Stomach smooth muscle (tissue), 2 donors: ENCODE measurements around the gene GPC3.
A peak's percentile ranks its signal among the peaks of the same experiment; 100 is the strongest.

Experiments used
- H3K27ac ChIP-seq: one replicate; pipeline ENCODE4 v1.7.0; 2013; ENCODE audit warnings: mild to moderate bottlenecking, low read length, inconsistent platforms
- H3K27me3 ChIP-seq, 2 donors: one replicate each; pipeline ENCODE4 v1.7.0; 2013; ENCODE audit warnings: low read length in 2 of 2; ENCODE audit not compliant: insufficient read depth in 2 of 2, control insufficient read depth in 1 of 2
- H3K36me3 ChIP-seq, 2 donors: one replicate each; pipeline ENCODE4 v1.7.0; 2013; ENCODE audit warnings: low read length in 2 of 2; ENCODE audit not compliant: control insufficient read depth in 2 of 2, insufficient read depth in 2 of 2
- H3K4me1 ChIP-seq: one replicate; pipeline ENCODE4 v1.7.0; 2013; ENCODE audit warnings: low read length; ENCODE audit not compliant: control insufficient read depth, insufficient read depth
- H3K4me3 ChIP-seq, 2 donors: one replicate each; pipeline ENCODE4 v1.7.0; 2013; ENCODE audit warnings: low read length in 2 of 2
- H3K9ac ChIP-seq, 2 donors: one replicate each; pipeline ENCODE4 v1.7.0; 2013; ENCODE audit warnings: low read length in 2 of 2, mild to moderate bottlenecking in 1 of 2
- H3K9me3 ChIP-seq, 2 donors: one replicate each; pipeline ENCODE4 v1.7.0; 2013; ENCODE audit warnings: low read length in 2 of 2; ENCODE audit not compliant: control insufficient read depth in 2 of 2
- donor health status: healthy.
- donor health status: Pancreatic carcinoma.

The GPC3 gene

GRCh38 chrX:133812402-133812801, 173.0 kb downstream of the GPC3 start:
- Histone ChIP-seq H3K4me1 (no peaks in the 10 kb centered on the region), H3K36me3 (no peaks in the 10 kb centered on the region), H3K9ac (no peak overlapping the region), H3K27ac (no peak overlapping the region), H3K4me3 (no peak overlapping the region), H3K9me3 (no peaks in the 10 kb centered on the region), H3K27me3 (no peaks in the 10 kb centered on the region)

GRCh38 chrX:133810925-133811324, 174.5 kb downstream of the GPC3 start:
- no peaks in the 10 kb centered on the region for H3K36me3 ChIP-seq

GRCh38 chrX:133804072-133804471, 181.3 kb downstream of the GPC3 start:
- Histone ChIP-seq H3K9ac (no peak overlapping the region), H3K4me1 (no peaks in the 10 kb centered on the region), H3K36me3 (no peaks in the 10 kb centered on the region), H3K27ac (no peak overlapping the region), H3K27me3 (no peaks in the 10 kb centered on the region), H3K9me3 (no peaks in the 10 kb centered on the region), H3K4me3 (no peak overlapping the region)

More at GRCh38 chrX:133810925-133811324, 174.5 kb downstream of the GPC3 start:
- H3K4me1 ChIP-seq: no peaks in the 10 kb centered on the region
- no peaks in the 10 kb centered on the region for H3K27me3 ChIP-seq
- H3K27ac ChIP-seq: no peak overlapping the region
- H3K4me3 ChIP-seq: no peak overlapping the region
- H3K9me3 ChIP-seq: no peaks in the 10 kb centered on the region
- H3K9ac ChIP-seq: no peak overlapping the region

GRCh38 chrX:133796282-133796681, 189.1 kb downstream of the GPC3 start:
- Histone ChIP-seq H3K27me3 (peaks cover 0 to 3% of the 10 kb centered on the region in 2 donors), H3K9me3 (peaks cover 0 to 3% of the 10 kb centered on the region in 2 donors), H3K4me1 (no peaks in the 10 kb centered on the region), H3K27ac (no peak overlapping the region), H3K36me3 (no peaks in the 10 kb centered on the region), H3K9ac (no peak overlapping the region), H3K4me3 (no peak overlapping the region)

GRCh38 chrX:133794126-133794525, 191.3 kb downstream of the GPC3 start:
- Histone ChIP-seq H3K27ac (no peak overlapping the region), H3K9me3 (peaks cover 0 to 3% of the 10 kb centered on the region in 2 donors), H3K36me3 (no peaks in the 10 kb centered on the region), H3K4me1 (no peaks in the 10 kb centered on the region), H3K27me3 (peaks cover 0 to 3% of the 10 kb centered on the region in 2 donors), H3K9ac (no peak overlapping the region), H3K4me3 (no peak overlapping the region)

- peaks cover 0 to 3% of the 10 kb centered on the region in 2 donors for H3K9me3 ChIP-seq
- no peak overlapping the region for H3K4me3 ChIP-seq
- no peak overlapping the region for H3K27ac ChIP-seq
Measured at GRCh38 chrX:133793626-133794025, 191.8 kb downstream of the GPC3 start.

GRCh38 chrX:133792198-133792953, 193.0 kb downstream of the GPC3 start:
- Histone ChIP-seq H3K9ac (peak overlapping the region in 1 of 2 donors; percentile 7), H3K9me3 (peaks cover 0 to 3% of the 10 kb centered on the region in 2 donors), H3K4me1 (no peaks in the 10 kb centered on the region), H3K27me3 (peaks cover 0 to 3% of the 10 kb centered on the region in 2 donors), H3K4me3 (peak overlapping the region; percentile 41 to 59), H3K36me3 (no peaks in the 10 kb centered on the region), H3K27ac (no peak overlapping the region)

More at GRCh38 chrX:133793626-133794025, 191.8 kb downstream of the GPC3 start:
- Histone ChIP-seq H3K4me1 (no peaks in the 10 kb centered on the region), H3K36me3 (no peaks in the 10 kb centered on the region), H3K9ac (no peak overlapping the region), H3K27me3 (peaks cover 0 to 3% of the 10 kb centered on the region in 2 donors)

- no peaks in the 10 kb centered on the region for H3K4me1 ChIP-seq
- no peak overlapping the region for H3K4me3 ChIP-seq
- peaks cover 0 to 3% of the 10 kb centered on the region in 2 donors for H3K9me3 ChIP-seq
- H3K27me3 ChIP-seq: peaks cover 0 to 6% of the 10 kb centered on the region in 2 donors
- H3K27ac ChIP-seq: no peak overlapping the region
- H3K9ac ChIP-seq: no peak overlapping the region
- H3K36me3 ChIP-seq: no peaks in the 10 kb centered on the region
Measured at GRCh38 chrX:133789829-133790228, 195.6 kb downstream of the GPC3 start.

GRCh38 chrX:133786382-133786781, 199.0 kb downstream of the GPC3 start:
- Histone ChIP-seq H3K36me3 (no peaks in the 10 kb centered on the region), H3K27ac (no peak overlapping the region), H3K4me1 (no peaks in the 10 kb centered on the region), H3K9me3 (no peaks in the 10 kb centered on the region), H3K9ac (no peak overlapping the region), H3K4me3 (no peak overlapping the region), H3K27me3 (peaks cover 0 to 5% of the 10 kb centered on the region in 2 donors)

GRCh38 chrX:133783274-133783673, 202.1 kb downstream of the GPC3 start:
- no peaks in the 10 kb centered on the region for H3K4me1 ChIP-seq
- no peak overlapping the region for H3K9ac ChIP-seq
- no peaks in the 10 kb centered on the region for H3K9me3 ChIP-seq
- H3K27ac ChIP-seq: no peak overlapping the region
- H3K4me3 ChIP-seq: no peak overlapping the region
- H3K27me3 ChIP-seq: peaks cover 0 to 7% of the 10 kb centered on the region in 2 donors
- H3K36me3 ChIP-seq: no peaks in the 10 kb centered on the region

- Histone ChIP-seq H3K4me1 (no peaks in the 10 kb centered on the region), H3K4me3 (no peak overlapping the region), H3K36me3 (no peaks in the 10 kb centered on the region), H3K27ac (no peak overlapping the region), H3K9ac (no peak overlapping the region), H3K27me3 (peaks cover 0 to 5% of the 10 kb centered on the region in 2 donors), H3K9me3 (no peaks in the 10 kb centered on the region)
Measured at GRCh38 chrX:133781174-133781573, 204.2 kb downstream of the GPC3 start.
